ENCODE data around the gene OSGIN1.

OSGIN1 gene

DNA sequence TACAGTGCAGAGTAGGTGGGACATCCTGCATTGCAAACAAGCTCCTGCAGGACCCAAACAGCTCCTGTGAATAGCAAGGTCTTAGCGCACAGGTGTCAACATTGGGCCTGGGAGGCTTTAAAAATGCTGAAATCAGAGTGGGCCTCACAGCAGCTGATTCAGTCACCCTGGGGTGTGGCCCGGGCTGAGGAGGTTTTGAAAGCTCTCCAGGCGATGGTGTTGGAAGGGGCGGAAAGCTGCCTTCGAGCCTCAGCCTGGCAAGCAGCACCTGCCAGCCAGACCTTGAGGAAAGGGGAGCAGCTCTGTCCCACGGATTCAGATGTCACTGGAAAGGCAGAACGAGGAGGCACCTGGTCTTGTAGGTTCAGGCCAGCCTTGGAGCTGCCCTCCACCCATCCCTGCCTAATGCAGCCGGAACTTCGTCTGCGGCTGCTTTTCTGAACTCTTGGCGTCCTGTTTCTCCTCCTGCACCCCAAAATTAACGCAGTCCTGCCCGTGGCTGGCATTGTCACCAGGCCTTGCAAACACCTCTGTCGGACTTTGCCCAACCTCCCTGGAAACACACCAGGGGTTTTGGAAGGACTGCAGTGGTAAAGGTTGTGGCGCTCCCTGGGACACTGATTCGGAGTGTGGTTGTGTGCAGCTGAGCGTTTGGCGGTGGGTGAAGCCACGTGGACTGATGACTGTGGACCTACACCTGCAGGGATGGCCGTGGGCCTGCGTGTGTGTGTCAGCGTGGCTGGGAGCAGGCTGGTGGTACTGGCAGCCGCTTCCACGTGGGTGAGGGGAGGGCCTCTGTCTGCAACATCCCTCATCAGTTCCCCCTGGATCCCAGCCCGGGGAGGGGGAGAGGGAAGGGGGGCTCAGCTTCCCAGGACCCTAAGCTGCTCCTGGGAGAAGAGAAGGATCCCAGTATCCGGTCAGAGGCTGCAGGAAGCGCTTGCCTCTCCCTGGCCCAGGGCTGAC, 18.4 kb downstream of the OSGIN1 start:
- DNase-seq (ENCODE audit: low spot score) = no peak

GRCh38 chr16:83972256-83973008, 19.4 kb downstream of the OSGIN1 start:
- no peak for DNase-seq (ENCODE audit: low spot score)

DNA sequence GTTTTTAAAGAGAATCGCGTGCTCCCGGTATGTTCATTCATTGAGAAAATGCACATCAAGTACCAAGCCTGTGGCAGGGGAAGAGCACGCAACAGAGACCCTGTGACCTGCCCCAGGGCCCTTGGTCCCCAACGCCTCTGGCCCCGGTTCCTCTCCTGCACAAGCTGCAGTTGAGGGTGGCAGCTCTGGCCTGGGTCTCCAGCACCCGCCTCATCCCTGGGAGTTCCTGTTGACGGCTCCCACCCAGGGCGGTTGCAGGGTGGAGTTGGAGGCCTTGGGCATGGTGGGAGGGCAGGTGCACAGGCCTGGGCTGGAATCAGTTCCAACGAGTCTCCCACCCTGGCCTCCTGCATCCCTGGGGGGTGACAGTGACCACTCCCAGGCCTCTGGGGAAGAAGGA, 20.0 kb downstream of the OSGIN1 start:
- DNase-seq (ENCODE audit: low spot score) = no peak

DNA sequence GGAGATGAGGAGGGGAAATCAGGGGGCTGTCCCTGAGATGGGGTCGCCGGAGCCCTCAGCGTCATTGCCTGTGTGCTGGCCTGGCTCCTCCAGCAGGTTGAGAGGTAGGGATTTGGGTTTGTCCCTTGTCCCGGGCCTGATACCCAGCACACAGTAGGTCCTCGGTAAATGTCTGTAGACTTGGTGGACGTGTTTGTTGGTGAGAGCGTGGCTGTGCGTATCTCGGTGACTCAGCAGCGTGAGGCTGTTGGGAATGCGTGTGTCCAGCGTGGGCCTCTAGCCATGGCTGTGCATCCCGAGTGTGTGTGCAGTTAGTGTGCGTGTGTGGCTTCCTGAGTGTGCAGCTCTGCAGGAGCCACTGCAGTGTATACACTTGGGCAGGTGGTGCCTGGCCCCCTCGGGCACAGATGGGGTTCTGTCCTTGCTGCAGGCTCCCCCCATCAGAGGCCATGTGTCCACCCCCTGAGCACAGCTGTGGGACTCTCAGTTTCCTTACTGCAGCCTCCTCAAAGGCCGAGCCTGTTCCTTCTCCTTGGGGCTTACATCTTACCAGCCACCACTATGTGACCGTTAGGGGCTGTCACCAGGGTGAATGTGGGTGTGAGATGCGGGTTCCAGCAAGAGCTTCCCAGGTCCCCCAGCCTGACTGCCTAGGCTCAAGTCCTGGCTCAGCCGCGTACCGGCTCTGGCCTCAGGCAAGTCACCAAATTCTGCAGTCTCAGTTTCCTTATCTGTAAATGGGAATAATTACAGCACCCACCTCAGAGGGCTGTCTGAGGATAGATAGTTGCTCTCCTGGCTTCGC, 20.7 kb downstream of the OSGIN1 start:
- DNase-seq (ENCODE audit: low spot score) = no peak

- DNase-seq (ENCODE audit: low spot score) = no peak
Measured at GRCh38 chr16:83974475-83974874, 21.4 kb downstream of the OSGIN1 start.

DNA sequence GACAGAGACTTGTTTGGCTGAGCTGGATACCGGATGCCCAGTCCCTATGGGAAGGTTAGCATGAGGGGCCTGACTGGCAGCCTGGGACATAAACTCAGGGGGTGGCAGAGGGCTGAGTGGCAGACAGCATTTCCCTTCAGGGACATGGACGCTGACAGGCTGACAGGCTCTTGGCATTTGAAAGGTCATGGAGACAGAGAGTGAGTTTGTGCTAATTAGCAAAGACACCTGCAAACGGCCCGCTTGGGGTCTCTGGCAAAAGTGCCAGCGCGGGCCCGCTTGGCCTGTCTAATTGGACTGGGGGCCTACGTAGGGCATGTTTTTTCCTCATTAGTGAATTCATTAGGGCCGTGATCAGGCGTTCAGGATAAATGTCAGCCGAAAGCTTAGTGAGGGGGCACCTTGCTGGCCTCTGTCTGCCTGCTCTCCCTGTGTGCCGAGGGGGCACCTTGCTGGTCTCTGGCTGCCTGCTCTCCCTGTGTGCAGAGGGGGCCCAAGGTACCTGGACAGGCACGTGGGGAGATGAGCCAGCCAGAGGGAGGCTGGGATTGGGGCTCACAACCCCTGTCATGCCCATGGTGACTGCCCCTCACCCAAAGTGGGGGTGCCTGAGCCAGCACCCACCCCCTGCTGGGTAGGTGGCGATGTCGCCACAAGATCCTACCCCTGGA, 22.7 kb downstream of the OSGIN1 start:
- no peak for DNase-seq (ENCODE audit: low spot score)

DNA sequence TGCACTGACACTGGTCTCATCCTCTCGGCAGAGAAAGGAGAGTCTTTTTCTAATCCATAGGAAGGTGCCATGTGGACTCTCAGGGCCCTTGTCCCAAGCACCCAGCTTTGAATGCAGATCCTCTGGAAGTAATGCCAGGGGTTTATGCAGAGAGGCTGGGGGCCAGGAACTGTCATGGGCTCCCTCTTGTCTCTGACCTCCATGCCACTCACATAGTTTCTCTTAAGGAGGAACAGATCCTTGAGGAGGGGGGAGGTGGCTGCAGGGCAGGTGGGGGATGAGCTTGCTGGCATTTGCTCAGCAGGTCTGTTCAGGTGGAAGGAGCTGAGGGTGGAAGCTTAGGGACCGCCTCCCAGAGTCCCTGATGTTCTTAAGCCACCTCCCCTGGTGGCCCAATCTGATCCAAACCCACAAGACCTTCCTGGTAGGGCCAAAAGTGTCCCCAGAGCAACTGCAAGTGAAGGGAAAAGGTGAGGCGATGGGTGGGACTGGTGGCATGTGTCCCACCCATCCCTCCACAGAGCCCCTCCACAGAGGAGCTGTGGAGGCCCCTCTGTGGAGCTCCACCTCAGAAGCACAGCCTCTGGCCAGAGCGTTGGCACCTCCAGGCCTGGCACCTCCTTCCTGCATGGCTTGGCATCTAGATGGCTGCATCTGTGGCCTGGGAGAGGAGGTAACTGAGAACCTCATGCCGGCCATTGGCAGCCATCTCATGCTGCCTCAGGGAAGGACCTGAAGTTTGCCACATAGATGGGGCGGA, 24.2 kb downstream of the OSGIN1 start:
- no peak for DNase-seq (ENCODE audit: low spot score)

DNA sequence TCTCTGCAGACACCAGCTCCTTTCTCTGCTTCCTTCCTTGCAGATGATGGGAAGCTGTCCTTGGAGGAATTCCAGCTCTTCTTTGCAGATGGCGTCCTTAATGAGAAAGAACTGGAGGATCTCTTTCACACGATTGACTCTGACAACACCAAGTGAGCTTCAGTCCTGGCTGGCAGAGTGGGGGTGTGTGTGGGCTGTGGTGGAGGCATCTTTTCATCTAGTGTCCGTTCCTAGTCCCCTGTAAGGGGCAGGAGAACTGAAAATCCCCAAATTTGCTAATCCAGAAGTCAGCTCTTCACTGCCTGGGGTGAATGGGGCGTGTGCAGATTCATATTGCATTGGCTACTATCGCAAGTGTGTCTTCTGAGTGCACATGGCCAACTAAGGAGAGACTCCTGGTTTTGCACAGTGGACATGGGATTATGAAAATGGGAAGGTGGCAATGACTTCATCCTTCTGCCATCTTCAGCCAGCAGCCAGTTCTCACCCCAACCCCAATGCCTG, 25.4 kb downstream of the OSGIN1 start:
- no peak for DNase-seq (ENCODE audit: low spot score)

GRCh38 chr16:83979441-83979840, 26.4 kb downstream of the OSGIN1 start:
- DNase-seq (ENCODE audit: low spot score) = no peak

DNA sequence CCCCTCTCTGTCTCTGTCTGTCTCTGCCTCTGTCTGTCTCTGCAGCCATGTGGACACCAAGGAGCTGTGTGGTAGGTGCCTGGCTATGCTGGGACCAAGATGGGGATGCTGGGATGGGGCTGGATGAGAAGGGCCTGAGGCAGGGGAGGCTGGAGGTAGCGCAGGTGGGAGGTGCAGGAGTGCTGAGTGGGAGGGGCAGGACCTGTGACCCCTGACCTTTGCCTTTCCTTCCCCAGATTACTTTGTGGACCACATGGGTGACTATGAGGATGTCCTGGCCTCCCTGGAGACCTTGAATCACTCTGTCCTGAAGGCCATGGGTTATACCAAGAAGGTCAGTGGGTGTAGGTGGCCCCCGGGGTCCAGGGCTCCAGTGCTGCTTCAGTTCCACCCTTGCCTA, 27.8 kb downstream of the OSGIN1 start:
- no peak for DNase-seq (ENCODE audit: low spot score)

DNA sequence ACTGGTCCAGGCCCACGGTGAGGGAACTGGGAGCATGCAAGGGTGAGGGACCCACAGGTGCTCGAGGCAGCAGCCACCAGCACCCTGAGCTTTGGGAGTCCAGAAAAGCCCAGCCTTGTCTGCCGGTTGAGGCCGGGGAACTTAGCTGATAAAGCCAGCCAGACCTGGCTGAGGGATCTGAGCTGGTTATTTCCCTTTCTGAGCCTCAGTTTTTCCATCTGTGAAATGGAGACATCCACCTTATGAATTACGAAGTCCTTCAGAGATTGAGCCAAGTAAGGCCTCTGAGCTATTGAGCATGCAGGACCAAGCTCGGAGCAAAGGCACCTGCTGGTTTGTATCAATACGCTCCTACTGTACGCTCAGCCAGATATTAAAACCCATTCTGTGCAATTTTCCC, 28.8 kb downstream of the OSGIN1 start:
- no peak for DNase-seq (ENCODE audit: low spot score)

GRCh38 chr16:83983491-83983890, 30.5 kb downstream of the OSGIN1 start:
- DNase-seq (ENCODE audit: low spot score) = no peak

DNA sequence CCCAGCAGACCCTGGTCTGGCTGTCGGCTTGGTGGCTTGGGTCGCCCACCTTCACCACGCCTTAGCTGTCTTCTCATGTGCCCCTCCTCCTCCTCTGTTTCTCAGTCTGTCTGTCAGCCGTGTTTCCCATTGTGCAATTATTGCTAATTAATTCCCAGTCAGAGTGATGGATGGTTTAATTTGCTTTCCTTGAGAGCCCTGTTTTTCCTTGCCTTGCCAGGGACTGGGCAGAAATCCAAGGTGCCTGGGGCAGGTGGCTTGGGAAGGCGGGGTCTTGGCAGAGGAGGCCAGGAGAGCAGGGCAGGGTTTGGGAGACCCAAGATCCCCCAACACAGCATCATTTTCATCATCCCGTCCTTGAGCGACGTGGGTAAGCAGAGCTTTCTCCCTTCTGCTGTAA, 36.3 kb downstream of the OSGIN1 start:
- DNase-seq (ENCODE audit: low spot score) = no peak

DNA sequence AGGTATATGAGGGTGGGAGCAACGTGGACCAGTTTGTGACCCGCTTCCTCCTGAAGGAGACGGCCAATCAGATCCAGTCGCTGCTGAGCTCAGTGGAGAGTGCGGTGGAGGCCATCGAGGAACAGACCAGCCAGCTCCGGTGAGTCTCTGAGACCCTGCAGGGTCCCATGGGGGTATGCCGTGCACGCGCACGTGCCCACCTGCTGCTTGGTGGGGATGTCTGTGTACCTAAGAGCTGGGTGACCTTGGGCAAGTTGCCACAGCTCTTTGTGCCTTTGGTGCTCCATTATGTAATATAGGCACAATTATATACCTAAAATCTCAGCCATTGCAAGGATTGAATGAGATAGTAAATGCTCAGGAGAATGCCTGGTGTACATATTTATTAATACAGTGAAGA, 37.5 kb downstream of the OSGIN1 start:
- no peak for DNase-seq (ENCODE audit: low spot score)

DNA sequence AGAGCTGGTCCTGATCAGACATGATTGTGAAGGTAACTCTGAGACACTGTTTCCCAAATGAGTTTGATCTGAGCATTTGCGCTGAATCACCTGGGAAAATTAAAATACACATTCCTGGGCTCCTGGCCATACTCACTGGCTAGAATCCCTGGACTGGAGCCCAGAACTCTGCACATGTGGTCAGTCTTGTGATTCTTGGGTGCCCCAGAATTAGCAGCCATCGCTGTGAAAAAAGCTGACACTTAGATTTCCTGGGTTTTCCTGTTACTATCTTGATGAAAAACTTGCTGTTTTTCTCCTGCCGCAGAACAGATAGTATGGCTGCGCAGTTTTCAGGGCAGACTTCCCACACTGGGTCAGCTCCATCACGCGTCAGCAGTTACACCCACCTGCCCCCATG, 39.6 kb downstream of the OSGIN1 start:
- no peak for DNase-seq (ENCODE audit: low spot score)

- no peak for DNase-seq (ENCODE audit: low spot score)
Measured at GRCh38 chr16:83994087-83994486, 41.0 kb downstream of the OSGIN1 start.

DNA sequence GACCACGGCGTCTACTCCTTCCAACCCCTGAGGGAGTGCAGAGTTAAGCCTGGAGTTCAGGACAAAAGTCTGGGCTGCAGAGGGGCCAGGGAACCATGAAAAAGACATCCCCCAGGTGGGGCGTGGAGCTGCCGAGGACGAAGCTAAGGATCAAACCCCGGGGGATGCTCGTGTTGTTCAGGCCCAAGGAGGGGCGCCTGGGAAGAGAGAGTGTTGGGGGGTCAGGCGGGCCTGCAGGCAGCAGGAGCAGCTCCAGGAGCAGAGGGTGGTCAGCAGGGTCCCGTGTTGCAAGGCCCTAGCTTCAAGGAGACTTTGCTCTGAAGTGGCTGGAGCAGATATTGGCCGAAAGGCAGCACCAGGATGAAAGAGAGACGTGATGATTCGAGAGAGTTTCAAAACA, 41.7 kb downstream of the OSGIN1 start:
- no peak for DNase-seq (ENCODE audit: low spot score)

DNA sequence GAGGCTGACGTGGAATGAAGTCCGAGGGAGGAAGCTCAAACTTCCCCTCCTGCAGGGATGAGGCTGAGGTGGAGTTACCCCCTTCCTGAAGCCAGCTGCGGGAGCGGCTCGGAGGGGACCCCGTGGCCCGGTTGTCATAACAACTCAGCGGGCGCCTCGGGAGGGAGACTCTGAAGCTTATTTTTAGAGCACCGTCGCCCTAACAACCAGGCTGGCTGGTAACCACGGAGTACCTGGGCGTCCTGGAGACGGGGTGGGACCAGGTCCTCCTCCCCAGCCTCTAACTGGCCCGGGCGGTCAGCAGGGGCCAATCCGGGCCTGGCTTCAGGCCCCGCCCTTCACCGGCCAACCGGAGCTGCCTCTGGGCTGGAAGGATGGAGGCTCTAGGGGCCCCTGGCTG, 42.7 kb downstream of the OSGIN1 start:
- DNase-seq (ENCODE audit: low spot score) = no peak

- DNase-seq (ENCODE audit: low spot score) = no peak
Measured at GRCh38 chr16:83996481-83997252, 43.6 kb downstream of the OSGIN1 start.

DNA sequence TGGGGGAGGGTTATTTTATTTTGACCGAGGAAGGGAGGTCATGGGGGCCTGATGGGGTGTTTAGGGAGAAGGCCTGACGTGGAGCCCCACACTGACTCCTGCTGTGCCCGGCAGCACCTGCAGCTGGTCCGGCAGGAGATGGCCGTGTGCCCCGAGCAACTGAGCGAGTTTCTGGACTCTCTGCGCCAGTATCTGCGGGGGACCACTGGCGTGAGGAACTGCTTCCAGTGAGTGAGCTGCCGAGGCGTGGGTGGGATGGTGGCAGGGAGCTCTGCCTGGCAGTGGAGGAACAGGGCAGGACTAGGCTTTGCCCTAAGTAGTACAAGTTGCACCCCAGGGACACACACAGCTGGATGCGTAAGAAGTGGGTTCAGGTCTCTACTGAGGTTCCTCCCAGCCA, 45.1 kb downstream of the OSGIN1 start:
- DNase-seq (ENCODE audit: low spot score) = no peak

Measured in hematopoietic multipotent progenitor cell treated with erythropoietin and hydrocortisone succinate and interleukin-3 and kit ligand, for 15 days (in vitro differentiated cells).